Inferior parietal cortex (tissue), 1 donor: ENCODE data around the gene KIAA1958.
"Not testable (repeated sequence)": the region's sequence is repeated elsewhere in the genome, so short reads cannot be mapped to it uniquely, and the experiment has no call there.

Experiments
- DNase-seq: peaks from one replicate; pipeline ENCODE4 v3.0.0-alpha.2; 2016; ENCODE audit errors: extremely low spot score

Gene KIAA1958

GRCh38 chr9:112555101-112555643 lies 68.5 kb downstream of the KIAA1958 start:
- no peak for DNase-seq

GRCh38 chr9:112555844-112556482 lies 69.3 kb downstream of the KIAA1958 start:
- no peak for DNase-seq

DNA sequence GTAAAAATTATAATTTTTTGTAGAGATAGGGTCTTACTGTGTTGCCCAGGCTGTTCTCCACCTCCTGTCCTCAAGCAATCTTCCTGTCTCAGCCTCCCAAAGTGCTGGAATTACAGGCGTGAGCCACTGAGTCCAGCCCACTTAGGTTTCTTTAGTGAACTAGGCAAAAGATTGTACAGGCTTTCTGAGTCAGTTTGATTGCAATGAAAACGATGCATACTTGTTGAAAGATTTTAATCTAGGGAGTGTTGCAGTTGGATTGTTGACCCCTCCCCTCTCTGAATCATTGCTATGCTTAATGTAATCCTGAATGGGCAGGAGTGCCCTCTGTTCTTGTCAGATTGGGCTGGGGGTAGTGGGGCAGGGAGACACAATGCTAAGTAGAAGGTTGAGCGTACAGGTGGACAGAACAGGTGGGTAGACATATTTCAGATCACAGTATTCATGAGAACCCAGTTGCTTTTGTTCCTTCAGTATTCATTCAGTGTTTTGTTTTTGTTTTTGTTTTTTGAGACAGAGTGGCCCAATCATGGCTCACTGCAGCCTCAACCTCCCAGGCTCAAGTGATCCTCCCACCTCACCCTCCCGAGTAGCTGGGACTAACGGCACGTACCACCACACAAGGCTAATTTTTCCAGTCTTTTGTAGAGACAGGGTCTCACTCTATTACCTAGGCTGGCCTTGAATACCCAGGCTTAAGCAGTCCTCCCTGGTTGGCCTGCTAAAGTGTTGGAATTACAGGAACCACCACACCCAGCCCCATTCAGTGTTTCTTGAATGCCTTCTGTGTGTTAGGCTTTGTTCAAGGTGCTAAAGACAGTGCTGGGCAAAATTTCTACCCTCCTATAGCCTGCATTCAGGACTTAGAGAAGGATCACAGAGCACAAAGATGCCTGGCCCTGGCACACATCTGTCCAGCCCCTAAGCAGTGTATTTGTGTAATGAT lies 70.1 kb downstream of the KIAA1958 start:
- DNase-seq = no peak

DNA sequence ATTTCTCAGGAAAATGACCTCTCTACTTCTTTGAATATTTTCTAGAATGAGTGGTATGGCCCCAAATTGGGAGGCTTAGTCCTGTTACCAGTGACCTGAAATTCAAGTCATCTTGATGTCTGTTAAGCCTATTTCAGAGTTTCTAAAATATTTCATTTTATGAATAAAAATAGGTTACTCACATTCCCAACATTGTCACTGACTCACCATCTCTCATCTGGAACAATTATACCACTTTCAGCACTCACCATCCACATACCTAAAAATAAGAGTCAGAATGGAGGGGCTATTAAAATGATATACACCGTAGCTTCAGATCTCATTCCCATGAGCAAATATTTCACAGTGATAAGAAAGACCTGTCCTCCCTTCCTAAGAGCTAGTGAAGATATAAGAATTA lies 71.8 kb downstream of the KIAA1958 start:
- DNase-seq = no peak

DNA sequence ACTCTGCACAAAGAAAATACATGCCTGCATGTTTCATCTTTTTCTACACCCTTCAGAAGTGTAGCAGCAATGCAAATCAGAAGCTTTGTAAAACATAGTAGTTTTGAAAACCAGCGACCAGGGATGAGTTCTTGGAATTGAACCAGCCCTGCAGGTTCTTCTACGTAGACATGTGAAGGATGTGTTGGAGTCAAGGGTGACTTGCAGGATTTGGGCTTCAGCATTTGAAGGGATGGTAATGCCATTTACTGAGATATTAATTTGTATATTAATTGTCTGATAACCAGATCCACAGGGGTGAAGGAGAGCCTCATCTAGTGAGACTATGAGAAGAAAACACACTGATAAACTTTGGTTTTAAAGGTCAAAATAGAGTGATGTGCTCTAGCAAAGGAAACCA lies 72.4 kb downstream of the KIAA1958 start:
- DNase-seq = no peak

DNA sequence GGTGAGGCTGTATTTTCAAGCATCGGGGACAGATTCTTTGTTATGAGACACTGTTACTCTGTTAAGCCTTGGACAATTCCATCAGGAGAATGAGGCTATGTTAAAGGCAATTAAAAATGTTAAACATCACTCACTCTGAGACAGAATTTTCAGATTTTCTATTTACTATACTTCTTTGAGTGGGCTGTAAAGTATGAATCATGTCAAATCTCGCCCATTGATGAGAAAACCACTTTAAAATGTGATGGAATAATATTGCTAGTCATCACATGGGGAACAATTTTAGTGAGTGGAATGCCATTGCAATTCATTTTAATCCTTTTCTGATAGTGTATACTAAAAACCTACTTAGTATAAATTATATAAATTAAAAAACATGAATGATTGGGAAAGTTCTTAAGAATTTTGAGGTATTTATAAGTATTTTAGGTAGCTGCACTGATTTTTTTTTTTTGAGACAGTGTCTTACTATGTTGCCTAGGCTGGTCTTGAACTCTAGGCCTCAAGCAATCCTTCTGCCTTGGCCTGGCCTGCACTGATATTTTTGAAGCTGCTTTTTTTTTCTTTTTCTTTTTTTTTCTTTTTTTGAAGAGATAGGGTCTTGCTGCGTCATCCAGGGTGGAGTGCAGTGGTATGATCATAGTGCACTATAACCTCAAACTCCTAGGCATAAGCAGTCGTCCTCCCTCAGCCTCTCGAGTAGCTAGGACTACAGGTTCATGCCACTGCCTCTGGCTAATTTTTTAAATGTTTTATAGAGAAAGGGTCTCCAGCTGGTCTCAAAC lies 73.2 kb downstream of the KIAA1958 start:
- no peak for DNase-seq

DNA sequence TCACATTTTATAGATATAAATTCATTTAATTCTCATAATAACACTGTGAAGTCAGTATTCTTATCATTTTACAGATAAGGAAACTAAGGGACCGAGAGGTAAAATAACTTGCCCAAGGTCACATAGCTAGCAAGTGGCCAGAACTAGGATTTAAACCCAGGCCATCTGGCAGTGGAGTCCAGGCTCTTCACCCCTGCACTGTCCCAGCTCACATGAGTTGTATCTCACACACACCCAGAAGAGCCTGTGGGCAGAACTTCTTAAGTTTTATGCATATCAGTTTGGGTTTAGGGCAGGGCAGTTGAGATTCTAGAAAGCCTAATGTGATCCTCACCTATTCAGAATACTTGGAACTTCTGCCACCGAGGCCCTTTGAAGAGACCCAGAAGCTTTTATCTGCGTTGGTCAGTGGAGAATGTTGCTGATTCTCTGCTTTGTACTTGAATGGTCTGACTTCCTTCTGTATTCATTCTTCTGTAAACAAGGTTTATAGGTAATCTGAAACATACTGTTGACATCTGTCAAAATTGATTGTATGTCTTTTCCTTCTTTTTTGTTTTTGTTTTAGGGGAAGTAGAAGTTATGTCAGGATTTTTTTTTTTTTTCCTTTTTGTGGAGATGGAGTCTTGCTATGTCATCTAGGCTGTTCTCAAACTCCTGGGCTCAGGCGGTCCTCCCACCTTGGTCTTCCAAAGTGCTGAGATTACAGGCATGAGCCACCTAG lies 75.8 kb downstream of the KIAA1958 start:
- DNase-seq = no peak

DNA sequence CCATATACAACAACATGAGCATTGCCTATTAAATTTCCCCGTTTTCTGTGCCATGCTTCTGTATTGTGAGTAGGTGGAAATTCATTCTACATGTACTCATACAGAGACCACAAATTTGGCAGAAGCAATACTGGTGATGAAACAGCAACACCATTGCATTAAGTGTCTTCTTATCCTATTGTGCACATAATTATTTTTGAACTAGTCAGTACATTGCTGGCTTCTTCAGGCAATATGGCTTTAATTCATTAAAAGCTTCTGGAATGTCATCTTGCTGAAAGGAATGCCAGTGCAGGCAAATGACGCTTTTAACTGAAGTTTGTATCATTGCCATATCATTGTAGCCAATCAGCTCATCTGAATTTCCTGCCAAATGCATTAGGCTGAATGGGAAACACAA lies 82.6 kb downstream of the KIAA1958 start:
- DNase-seq = no peak

GRCh38 chr9:112570671-112571167 lies 84.1 kb downstream of the KIAA1958 start:
- DNase-seq = peak; percentile 70

DNA sequence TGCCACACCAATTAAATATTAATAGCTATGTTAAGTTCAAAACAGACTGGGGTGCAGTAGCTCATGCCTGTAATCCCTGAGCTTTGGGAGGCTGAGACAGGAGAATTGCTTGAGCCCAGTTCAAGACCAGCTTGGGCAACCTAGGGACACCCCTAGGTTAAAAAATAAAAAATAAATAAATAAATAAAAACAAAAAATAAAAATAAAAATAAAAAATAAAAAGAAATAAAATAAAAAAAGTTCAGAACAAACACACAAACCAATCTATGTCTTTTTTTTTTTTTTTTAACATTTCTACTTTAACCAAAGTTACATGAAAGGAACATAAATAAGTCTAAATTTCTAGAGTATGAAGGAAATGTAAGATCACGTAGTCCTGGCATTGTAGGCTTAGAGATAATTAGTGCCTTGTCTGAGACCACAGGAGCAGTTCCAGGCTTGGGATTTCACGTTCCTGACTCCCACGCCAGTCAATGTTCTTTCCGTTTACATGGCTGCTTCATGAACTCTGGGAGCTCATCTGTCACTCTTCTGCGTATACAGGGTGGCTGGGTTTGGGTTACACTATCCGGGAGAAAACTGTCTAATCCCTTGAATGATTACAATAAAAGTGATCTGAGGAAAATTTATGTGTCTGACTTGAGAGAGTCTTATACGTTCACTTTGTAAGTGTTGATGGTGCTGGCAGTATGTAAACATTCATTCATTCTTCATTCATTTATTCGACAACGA lies 85.2 kb downstream of the KIAA1958 start:
- DNase-seq = no peak

DNA sequence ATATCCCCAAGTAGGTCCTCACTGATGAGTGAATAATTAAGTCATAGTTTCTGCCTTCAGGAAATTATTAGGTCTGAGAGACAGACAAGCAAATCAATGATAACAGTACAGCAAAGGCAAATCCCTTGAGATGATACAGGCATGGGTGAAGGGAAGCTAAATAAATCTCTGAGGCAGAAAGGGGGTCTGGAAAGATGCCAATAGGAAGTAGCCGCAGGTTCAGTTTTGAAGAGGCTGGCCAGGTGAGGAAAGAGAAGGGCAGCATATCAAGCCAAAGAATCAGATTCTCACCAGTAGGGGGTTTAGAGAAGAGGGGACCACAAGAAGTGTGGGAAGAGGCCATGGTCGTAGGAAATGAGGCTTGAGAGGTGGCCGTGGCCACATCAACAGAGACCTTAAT lies 85.8 kb downstream of the KIAA1958 start:
- DNase-seq = no peak

DNA sequence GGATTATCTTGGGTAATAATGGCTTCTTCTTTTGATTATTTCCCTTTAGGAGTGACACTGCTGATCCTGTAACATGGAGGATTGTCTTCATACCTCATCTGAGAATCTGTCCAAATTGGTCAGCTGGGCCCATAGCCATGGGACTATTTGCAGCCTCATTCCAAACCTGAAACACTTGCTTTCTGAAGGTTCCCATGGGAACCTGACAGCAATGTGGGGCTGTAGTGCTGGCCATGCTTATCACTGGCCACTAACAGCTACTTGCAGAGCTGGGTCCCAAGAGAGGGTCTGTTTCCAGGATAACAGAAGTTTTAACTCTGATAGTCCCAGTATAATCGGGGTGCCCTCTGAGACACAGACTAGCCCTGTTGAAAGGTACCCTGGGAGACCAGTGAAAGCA lies 87.4 kb downstream of the KIAA1958 start:
- DNase-seq = no peak

DNA sequence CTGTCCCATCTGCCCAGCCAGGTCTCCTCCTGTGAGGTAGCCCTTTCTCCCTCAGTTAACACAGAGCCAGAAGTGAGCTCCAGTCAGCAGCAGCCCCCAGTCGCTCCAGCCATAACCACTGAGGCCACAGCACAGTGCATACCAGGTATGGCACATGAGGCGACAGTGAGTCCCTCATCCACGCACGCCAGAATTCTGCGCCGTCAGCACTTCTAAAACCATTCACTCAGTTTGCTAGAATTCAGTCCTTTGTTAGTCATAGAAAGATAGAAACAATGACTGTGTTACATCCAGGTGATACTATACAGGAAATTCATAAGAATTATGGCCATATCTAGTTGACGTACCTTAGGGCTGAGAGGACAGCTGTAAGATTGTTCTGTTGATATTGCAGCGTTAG lies 88.5 kb downstream of the KIAA1958 start:
- no peak for DNase-seq

DNA sequence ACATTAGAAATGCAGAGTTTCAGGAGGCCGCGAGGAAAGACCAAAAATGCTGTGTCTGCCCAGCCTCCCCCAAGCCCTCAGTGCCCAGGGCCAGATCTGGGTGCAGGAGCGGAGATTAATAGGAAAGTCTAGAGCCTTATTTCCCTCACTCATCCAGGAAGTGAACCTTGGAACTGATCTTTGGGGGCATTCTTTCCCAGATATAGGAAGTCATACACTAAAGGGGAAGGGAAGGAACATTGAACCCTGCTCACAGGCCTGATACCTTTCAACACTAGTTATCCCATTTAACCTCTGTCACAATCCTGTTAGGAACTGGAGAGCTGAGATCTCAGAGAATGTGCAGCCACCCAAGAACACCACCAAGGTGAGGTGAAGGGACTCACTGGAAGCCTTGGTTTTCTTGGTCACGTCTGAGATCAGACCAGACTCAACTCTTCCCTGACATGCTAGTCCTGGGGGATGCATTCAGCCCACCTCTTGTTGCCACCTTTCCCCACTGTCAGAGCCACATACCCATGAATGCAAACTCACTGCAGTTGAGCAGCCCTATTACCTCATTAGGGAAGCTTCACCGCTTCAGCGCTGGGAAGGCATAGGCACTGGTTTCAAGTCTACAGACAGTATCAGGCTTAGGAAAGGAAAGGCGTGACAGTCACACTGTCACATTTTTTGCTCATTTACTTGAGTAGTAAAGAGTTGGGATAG lies 95.0 kb downstream of the KIAA1958 start:
- no peak for DNase-seq

DNA sequence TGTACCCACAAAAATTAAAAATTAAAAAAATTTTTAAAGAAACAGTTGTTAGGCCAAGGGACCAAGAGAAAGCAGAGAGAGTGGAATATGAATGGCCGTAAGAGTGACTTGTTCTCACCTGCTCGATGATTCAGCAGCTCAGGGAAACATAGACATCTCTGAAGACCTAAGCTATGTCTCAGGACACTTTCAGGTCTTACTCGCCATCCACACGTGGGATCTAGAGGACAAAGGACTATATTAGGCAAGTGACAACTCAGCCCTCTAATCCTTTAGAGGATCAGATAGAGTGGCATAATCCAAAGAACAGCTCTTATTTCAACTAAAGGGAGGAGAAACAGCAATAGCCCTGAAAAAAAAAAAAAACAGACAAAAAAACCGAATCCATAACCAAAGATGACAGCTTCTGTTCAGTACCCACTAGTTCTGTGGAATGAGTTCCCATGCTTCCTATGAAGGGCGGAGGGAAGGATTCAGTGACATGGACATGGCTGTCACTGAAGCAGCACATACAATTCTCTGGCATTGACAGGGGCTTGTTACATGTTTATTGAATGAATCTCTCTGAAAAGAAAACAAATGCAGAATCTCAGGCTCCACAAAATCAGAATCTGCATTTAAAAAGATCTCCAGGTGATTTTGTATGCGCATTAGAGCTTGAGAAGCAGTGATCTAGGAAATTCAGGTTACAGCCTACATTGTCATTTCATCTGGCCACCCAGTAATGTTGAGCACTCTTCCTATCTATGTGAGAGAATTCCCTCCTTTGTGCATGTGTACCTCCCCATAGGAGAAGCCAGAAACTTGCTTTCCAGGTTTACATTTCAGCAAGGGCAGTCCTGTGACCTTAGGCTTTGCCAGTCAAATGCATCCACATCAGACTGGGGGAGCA lies 96.0 kb downstream of the KIAA1958 start:
- no peak for DNase-seq

GRCh38 chr9:112586599-112587155 lies 100.0 kb downstream of the KIAA1958 start:
- no peak for DNase-seq

GRCh38 chr9:112591875-112592274 lies 105.2 kb downstream of the KIAA1958 start:
- DNase-seq = not testable (repeated sequence)

- DNase-seq = no peak
These were observed 113.1 kb downstream of the KIAA1958 start for GRCh38 chr9:112599732-112600131.
